Tibial artery (tissue), 4 donors: ENCODE data around the gene TDRD9.

Experiments
- DNase-seq, 2 donors: peaks; one replicate each; pipeline ENCODE4 v3.0.0-alpha.2; 2019
- H3K27ac ChIP-seq, 2 donors: fragments of 200-600 bp; sonication (generic) in 1 of 2; 1 replicate in 1 of 2; 2 replicates in 1 of 2; pipeline ENCODE4 v1.5.1; 2018 to 2019; ENCODE audit warnings: mild to moderate bottlenecking in 1 of 2
- H3K27me3 ChIP-seq, 2 donors: fragments of 200-600 bp; sonication (generic) in 1 of 2; one replicate each; pipeline versions ENCODE4 v1.5.1 to v1.6.0; 2016 to 2019
- H3K36me3 ChIP-seq, 3 donors: fragments of 200-600 bp; sonication (generic) in 2 of 3; one replicate each; pipeline ENCODE4 v1.5.1; 2016 to 2019; ENCODE audit warnings: mild to moderate bottlenecking in 2 of 3
- H3K4me1 ChIP-seq, 4 donors: fragments of 200-600 bp; sonication (generic) in 2 of 4; 1 replicate in 3 of 4; 2 replicates in 1 of 4; pipeline ENCODE4 v1.5.1; 2016 to 2019
- H3K4me3 ChIP-seq, 2 donors: fragments of 200-600 bp; sonication (generic) in 1 of 2; 1 replicate in 1 of 2; 2 replicates in 1 of 2; pipeline ENCODE4 v1.5.1; 2018 to 2019; ENCODE audit warnings: mild to moderate bottlenecking in 2 of 2
- H3K9me3 ChIP-seq, 3 donors: fragments of 200-600 bp; sonication (generic) in 1 of 3; one replicate each; pipeline ENCODE4 v1.5.1; 2016 to 2019
- CTCF ChIP-seq, 2 experiments: fragments of 200-600 bp in 1 of 2; fragments of 450-650 bp in 1 of 2; IDR thresholded peaks; one replicate each; pipeline ENCODE4 v1.5.1; 2017 to 2019; ENCODE audit warnings: antibody characterized with exemption in 2 of 2, mild to moderate bottlenecking in 1 of 2, moderate library complexity in 1 of 2
- intact Hi-C: fragments of 100-400 bp; cut with DNase I; formaldehyde crosslinking; loops from one replicate; pipeline ENCODE4 v1.15.0; 2023; ENCODE audit warnings: low total_unique reads

The TDRD9 gene

GRCh38 chr14:104048758-104049507 is 120.7 kb downstream of the TDRD9 start:
- intact Hi-C loops: no loop called here
- Histone ChIP-seq H3K27me3 (peaks cover 0 to 14% of the 10 kb centered on the region in 2 donors), H3K4me3 (no peak overlapping the region), H3K27ac (no peak overlapping the region), H3K9me3 (no peaks in the 10 kb centered on the region), H3K36me3 (no peaks in the 10 kb centered on the region), H3K4me1 (no peaks in the 10 kb centered on the region)
- TF ChIP-seq CTCF (IDR thresholded peaks at IDR 0.05): no peak
- no peak for DNase-seq

GRCh38 chr14:104049576-104050240 is 121.5 kb downstream of the TDRD9 start:
- Histone ChIP-seq H3K27ac (no peak overlapping the region), H3K36me3 (no peaks in the 10 kb centered on the region), H3K27me3 (peaks cover 0 to 17% of the 10 kb centered on the region in 2 donors), H3K4me1 (no peaks in the 10 kb centered on the region), H3K4me3 (no peak overlapping the region), H3K9me3 (no peaks in the 10 kb centered on the region)
- intact Hi-C loops: no loop called here
- TF ChIP-seq CTCF (IDR thresholded peaks at IDR 0.05): no peak
- DNase-seq: no peak

GRCh38 chr14:104051092-104051813 is 123.0 kb downstream of the TDRD9 start:
- Histone ChIP-seq H3K27ac (no peak overlapping the region), H3K4me1 (no peaks in the 10 kb centered on the region), H3K27me3 (peaks cover 0 to 17% of the 10 kb centered on the region in 2 donors), H3K4me3 (no peak overlapping the region), H3K9me3 (no peaks in the 10 kb centered on the region), H3K36me3 (no peaks in the 10 kb centered on the region)
- TF ChIP-seq CTCF (IDR thresholded peaks at IDR 0.05): no peak
- intact Hi-C loops: no loop called here
- DNase-seq: no peak

- no peak for TF ChIP-seq CTCF (IDR thresholded peaks at IDR 0.05)
- intact Hi-C loops: no loop called here
- DNase-seq: no peak
- H3K9me3 ChIP-seq: no peaks in the 10 kb centered on the region
- H3K4me3 ChIP-seq: no peak overlapping the region
- H3K27me3 ChIP-seq: peaks cover 0 to 17% of the 10 kb centered on the region in 2 donors
- H3K27ac ChIP-seq: no peak overlapping the region
- no peaks in the 10 kb centered on the region for H3K36me3 ChIP-seq
- no peaks in the 10 kb centered on the region for H3K4me1 ChIP-seq
These were observed 126.1 kb downstream of the TDRD9 start for GRCh38 chr14:104054222-104054905.

GRCh38 chr14:104062281-104062680 is 134.0 kb downstream of the TDRD9 start:
- no peaks in the 10 kb centered on the region for H3K4me1 ChIP-seq
- intact Hi-C loops: no loop called here
- no peak overlapping the region for H3K27ac ChIP-seq
- H3K36me3 ChIP-seq: no peaks in the 10 kb centered on the region
- no peak for TF ChIP-seq CTCF (IDR thresholded peaks at IDR 0.05)
- DNase-seq: no peak
- no peak overlapping the region for H3K4me3 ChIP-seq
- H3K9me3 ChIP-seq: peaks cover 0 to 14% (median 12%) of the 10 kb centered on the region in 3 donors
- peaks cover 0 to 17% of the 10 kb centered on the region in 2 donors for H3K27me3 ChIP-seq
